Renal cortex interstitium (tissue), 11 donors: ENCODE results near the gene TMEM169. TPM values are rescaled to one million over a fixed set of nuclear protein-coding genes. Genes with fewer than 3 reads are reported as not detected.

Source experiments
- DNase-seq, 11 donors: peaks; one replicate each; pipeline ENCODE4 v3.0.0-alpha.2; 2013; ENCODE audit warnings: low read depth in 9 of 11, low spot score in 4 of 11; ENCODE audit errors: extremely low read depth in 1 of 11
- polyA plus RNA-seq, 3 donors: library from polyadenylated mRNA; unstranded; fragments of 120-200 nt; gene quantifications; one replicate each; pipeline ENCODE4 v1.2.1, GENCODE V29; 2013; ENCODE audit not compliant: insufficient read length in 3 of 3

TMEM169 gene
- polyA plus RNA-seq, 3 donors = 13.6 to 14.8 (median 14.4) TPM

DNA sequence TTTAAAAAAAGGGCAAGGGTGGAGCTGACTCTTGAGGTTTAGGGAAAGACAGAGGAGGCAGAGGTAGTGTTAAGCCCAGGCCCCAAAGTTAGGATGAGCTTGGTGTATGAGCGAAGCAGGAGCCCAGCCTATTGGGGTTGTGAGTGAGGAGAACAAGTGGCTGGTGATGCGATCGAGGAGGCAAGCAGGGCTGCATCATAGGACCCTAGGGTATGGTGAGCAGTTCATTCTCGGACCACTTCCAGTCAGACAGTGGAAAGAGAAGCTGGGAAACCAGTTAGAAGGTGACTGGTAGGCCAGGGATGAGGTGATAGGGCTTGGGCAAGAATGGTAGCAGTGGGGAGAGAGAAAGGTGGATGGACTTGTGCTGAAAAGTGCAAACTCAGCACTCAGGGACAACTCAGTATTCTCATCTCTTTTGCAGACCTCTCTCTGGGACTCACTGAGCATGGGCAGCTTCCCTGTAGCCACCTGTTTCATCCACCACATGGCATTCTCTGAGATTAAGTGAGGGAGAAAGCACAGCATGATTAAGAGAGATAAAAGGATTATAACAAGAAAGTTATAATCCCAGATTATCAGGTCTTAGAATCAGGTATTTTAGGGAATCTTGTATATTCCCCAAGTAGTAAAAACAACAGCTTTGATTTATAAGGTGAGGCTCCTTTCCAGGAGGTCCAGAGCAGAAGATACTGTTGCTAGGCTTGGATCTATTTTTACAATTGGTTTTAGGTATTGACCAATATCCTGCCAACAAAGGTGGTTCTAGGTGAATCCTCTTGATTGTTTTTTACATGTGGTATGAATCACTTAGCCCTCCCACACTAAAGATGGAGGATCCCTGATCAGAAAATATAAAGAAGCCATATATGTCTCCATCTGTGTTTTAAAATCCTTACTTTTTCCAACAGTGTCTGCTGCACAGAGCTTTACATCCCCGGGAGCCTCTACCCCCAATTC is 65.7 kb downstream of the TMEM169 start:
- no peak for DNase-seq

DNA sequence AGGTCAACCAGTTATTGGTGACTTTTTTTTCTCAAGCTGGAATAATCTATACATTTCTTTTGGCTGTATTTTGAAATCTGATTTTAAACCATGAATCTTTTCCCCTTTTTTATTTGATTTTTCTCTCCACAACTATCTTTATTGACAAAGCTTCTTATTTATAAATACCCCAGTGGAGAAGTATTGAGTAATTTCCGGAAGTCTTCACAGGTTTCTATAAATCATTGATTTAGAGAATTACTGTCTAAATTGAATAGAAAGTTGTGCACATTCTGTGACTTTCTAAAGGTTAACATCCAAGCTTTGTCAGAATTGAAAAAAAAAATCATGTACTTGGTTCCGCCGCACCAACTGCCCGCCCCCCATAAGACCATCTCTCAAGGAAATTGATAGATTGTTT is 67.3 kb downstream of the TMEM169 start:
- no peak for DNase-seq

DNA sequence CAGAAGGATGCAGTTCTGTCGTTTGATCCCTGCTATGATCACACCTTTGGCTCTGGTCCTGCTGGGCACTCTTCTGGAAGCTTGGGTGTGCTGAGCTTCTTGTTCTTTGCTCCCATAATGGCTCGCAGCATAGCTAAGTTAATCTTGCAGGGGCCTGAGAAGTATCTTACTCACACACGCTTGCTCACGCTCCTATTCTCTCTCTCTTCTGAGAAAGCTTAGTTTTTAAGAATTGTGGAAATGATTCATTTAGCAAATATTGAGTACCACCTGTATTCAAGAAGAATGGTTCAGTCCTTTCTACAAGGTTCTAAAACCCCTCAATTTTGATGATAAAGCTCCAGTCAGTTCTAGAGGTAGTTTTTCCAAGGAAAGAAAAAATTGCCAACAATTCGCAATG is 68.0 kb downstream of the TMEM169 start:
- DNase-seq = no peak

DNA sequence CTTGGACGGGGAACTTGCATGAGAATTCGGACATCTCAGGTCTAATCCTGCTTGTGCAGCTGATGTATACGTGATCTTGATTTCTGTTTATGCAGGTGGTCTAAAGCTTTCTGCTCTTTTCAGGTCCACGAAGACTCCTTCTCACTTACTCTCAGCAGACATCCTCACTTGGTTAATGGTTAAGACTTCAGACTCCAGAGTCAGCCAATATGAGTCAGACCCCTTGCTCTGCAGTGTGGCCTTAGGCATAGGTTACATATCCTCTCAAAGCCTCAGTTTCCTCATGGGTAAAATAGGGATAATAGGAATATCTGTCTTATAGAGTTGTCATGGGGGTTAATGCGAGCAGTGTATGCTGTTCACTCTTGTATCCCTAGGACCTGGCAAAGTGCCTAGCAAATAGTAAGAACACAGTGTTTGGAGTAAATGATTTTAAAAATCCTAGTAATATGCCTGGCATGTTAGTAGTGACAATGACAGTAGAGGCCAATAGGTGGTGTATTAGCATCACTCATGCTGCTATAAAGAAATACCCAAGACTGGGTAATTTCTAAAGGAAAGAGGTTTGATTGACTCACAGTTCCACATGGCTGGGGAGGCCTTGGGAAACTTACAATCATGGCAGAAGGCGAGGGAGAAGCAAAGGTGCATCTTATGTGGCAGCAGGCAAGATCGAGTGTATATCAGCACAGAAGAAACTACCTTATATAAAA is 69.8 kb downstream of the TMEM169 start:
- no peak for DNase-seq

Other genes with a start within 250 kb of the TMEM169 start
- gene MREG, start 68.4 kb upstream of the TMEM169 start, polyA plus RNA-seq = 10 to 100 TPM; 16.1 to 19.7 (median 17.6) TPM
- 10 to 100 TPM; 38.1 to 53.7 (median 46.5) TPM for gene PECR, start 110 bp upstream of the TMEM169 start, polyA plus RNA-seq
- 100 to 1,000 TPM; 304 to 384 (median 335) TPM for gene XRCC5, start 27.4 kb downstream of the TMEM169 start, polyA plus RNA-seq